ENCODE results near the gene CRACR2B. TPM values are rescaled to one million over a fixed set of nuclear protein-coding genes. Genes with fewer than 3 reads are reported as not detected.

Gene CRACR2B
- total RNA-seq, 1 experiment from 2014 or later, result 17.5 TPM

GRCh38 chr11:875203-875602 lies 47.5 kb downstream of the CRACR2B start:
- H3K9me3 ChIP-seq (ENCODE audit: insufficient read depth, low read depth), result no peaks in the 10 kb centered on the region
- TF ChIP-seq CTCF (conservative IDR thresholded peaks at IDR 0.05), result no peak
- no peak for TF ChIP-seq EZH2 (IDR thresholded peaks at IDR 0.05; ENCODE audit: low read depth)
- no peaks in the 10 kb centered on the region for H3K9me2 ChIP-seq (ENCODE audit: insufficient read depth)
- H3K36me3 ChIP-seq (ENCODE audit: low read depth), result no peaks in the 10 kb centered on the region
- ChIA-PET CTCF (no interaction called here), POLR2A (ENCODE audit: unreplicated experiment) (no interaction called here)
- DNase-seq, result no peak
- BruUV-seq (replicated peaks), result no TSS peak
- H3K27me3 ChIP-seq (ENCODE audit: insufficient read depth, low read depth), result no peaks in the 10 kb centered on the region
- H3K4me1 ChIP-seq (replicated peaks; ENCODE audit: insufficient read depth), result no peaks in the 10 kb centered on the region
- H4K20me1 ChIP-seq (ENCODE audit: insufficient read depth), result peaks cover 2% of the 10 kb centered on the region
- H3K79me2 ChIP-seq (ENCODE audit: low read depth), result no peaks in the 10 kb centered on the region
- H3K4me3 ChIP-seq, result no peak overlapping the region
- H3K4me2 ChIP-seq, result no peak overlapping the region
- peaks cover 6% of the 10 kb centered on the region; the same call in 1 of the 2 replicates for H3F3A ChIP-seq (ENCODE audit: insufficient read depth, low read depth)
- no peak overlapping the region for H3K27ac ChIP-seq
- no peak overlapping the region for H2AFZ ChIP-seq
- intact Hi-C loops (cut with micrococcal nuclease; ENCODE audit: unreplicated experiment), result no loop called here

GRCh38 chr11:875769-876301 lies 48.1 kb downstream of the CRACR2B start:
- H3K9me2 ChIP-seq (ENCODE audit: insufficient read depth), result no peaks in the 10 kb centered on the region
- H3K9me3 ChIP-seq (ENCODE audit: insufficient read depth, low read depth), result no peaks in the 10 kb centered on the region
- H2AFZ ChIP-seq, result no peak overlapping the region
- H3K79me2 ChIP-seq (ENCODE audit: low read depth), result no peaks in the 10 kb centered on the region
- peaks cover 6% of the 10 kb centered on the region; the same call in 1 of the 2 replicates for H3F3A ChIP-seq (ENCODE audit: insufficient read depth, low read depth)
- H3K4me2 ChIP-seq, result no peak overlapping the region
- H3K27me3 ChIP-seq (ENCODE audit: insufficient read depth, low read depth), result no peaks in the 10 kb centered on the region
- intact Hi-C loops (cut with micrococcal nuclease; ENCODE audit: unreplicated experiment), result no loop called here
- H4K20me1 ChIP-seq (ENCODE audit: insufficient read depth), result peaks cover 2% of the 10 kb centered on the region
- H3K36me3 ChIP-seq (ENCODE audit: low read depth), result no peaks in the 10 kb centered on the region
- no TSS peak for BruUV-seq (replicated peaks)
- no peak overlapping the region for H3K27ac ChIP-seq
- POLR2A ChIA-PET (ENCODE audit: unreplicated experiment), result no interaction called here
- H3K4me1 ChIP-seq (replicated peaks; ENCODE audit: insufficient read depth), result no peaks in the 10 kb centered on the region
- TF ChIP-seq EZH2 (IDR thresholded peaks at IDR 0.05; ENCODE audit: low read depth), result no peak
- no peak for TF ChIP-seq CTCF (conservative IDR thresholded peaks at IDR 0.05)
- no peak overlapping the region for H3K4me3 ChIP-seq
- DNase-seq, result no peak
- CTCF ChIA-PET, result no interaction called here

- intact Hi-C loops (cut with micrococcal nuclease; ENCODE audit: unreplicated experiment), result no loop called here
These were observed 48.8 kb downstream of the CRACR2B start for GRCh38 chr11:876545-876944.

More at GRCh38 chr11:876545-876944, 48.8 kb downstream of the CRACR2B start:
- TF ChIP-seq EZH2 (IDR thresholded peaks at IDR 0.05; ENCODE audit: low read depth) (no peak), CTCF (conservative IDR thresholded peaks at IDR 0.05) (no peak)
- H3K27ac ChIP-seq, result no peak overlapping the region
- H3K4me3 ChIP-seq, result no peak overlapping the region
- H4K20me1 ChIP-seq (ENCODE audit: insufficient read depth), result peaks cover 2% of the 10 kb centered on the region
- H3K79me2 ChIP-seq (ENCODE audit: low read depth), result no peaks in the 10 kb centered on the region
- H3K36me3 ChIP-seq (ENCODE audit: low read depth), result no peaks in the 10 kb centered on the region
- H3K4me1 ChIP-seq (replicated peaks; ENCODE audit: insufficient read depth), result no peaks in the 10 kb centered on the region
- DNase-seq, result no peak
- no peaks in the 10 kb centered on the region for H3K9me3 ChIP-seq (ENCODE audit: insufficient read depth, low read depth)
- H3K9me2 ChIP-seq (ENCODE audit: insufficient read depth), result no peaks in the 10 kb centered on the region
- H3K4me2 ChIP-seq, result no peak overlapping the region
- ChIA-PET CTCF (no interaction called here), POLR2A (ENCODE audit: unreplicated experiment) (no interaction called here)
- H3K27me3 ChIP-seq (ENCODE audit: insufficient read depth, low read depth), result no peaks in the 10 kb centered on the region
- H3F3A ChIP-seq (ENCODE audit: insufficient read depth, low read depth), result peaks cover 6% of the 10 kb centered on the region; the same call in 1 of the 2 replicates
- no peak overlapping the region for H2AFZ ChIP-seq
- no TSS peak for BruUV-seq (replicated peaks)
